ENCODE results near the gene NFKBIE. TPM values are rescaled to one million over a fixed set of nuclear protein-coding genes. Genes with fewer than 3 reads are reported as not detected.

Gene NFKBIE
- total and polyA plus RNA-seq, 2 of the 13 experiments (the other 11 are each of a cell fraction or from before 2014, with no cell fraction given): 6.7 to 14.5 TPM

DNA sequence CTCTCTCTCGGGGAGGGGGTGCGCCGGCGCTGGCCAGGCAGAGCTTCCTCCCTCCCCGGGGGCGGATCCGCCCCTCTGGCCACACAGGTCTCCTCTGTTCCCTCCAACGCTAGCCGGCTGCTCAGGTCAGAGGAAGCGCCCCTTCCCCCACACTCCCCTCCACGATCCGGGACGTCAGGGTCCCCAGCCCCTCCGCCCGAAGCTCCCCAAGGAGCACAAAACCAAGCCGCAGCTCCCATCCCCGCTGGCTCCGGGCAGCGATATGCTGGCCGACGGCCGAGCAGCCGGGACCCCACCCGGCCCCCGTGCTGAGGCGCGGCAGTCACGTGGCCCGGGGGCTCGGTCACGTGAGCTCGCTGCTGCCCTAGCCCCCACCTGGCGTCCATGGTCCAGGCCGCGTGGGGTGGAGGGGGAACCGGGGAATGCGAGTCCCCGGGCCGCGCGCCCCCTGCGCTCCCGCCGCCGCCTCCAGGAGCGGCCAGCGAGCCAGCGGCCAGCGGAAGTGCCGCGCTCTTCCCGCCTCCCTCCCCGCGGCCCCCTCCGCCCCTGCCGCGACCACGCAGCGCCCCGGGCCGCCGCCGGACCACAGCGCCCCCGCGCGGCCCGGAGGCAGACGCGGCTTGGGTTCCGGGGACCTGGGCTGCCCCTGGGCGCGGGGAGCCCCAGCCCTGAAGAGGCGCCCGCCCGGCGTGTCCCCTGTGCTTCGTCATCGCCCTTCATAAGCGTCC is 8.2 kb downstream of the NFKBIE start, which contains the start of gene SLC35B2 (continued):
- 0 out of 2 replicates have a peak, but pooled peaks have one; percentile 32 for TF ChIP-seq ZNF335 (CRISPR knock-in tag; IDR thresholded peaks at IDR 0.05)
- TF ChIP-seq, protein P1, sequence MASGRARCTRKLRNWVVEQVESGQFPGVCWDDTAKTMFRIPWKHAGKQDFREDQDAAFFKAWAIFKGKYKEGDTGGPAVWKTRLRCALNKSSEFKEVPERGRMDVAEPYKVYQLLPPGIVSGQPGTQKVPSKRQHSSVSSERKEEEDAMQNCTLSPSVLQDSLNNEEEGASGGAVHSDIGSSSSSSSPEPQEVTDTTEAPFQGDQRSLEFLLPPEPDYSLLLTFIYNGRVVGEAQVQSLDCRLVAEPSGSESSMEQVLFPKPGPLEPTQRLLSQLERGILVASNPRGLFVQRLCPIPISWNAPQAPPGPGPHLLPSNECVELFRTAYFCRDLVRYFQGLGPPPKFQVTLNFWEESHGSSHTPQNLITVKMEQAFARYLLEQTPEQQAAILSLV (CRISPR knock-in tag; IDR thresholded peaks at IDR 0.05; ENCODE audit: borderline replicate concordance): peak; percentile 92; the same call in 1 of the 2 replicates
- no peak for TF ChIP-seq RAD21 (CRISPR knock-in tag; IDR thresholded peaks at IDR 0.05)
- TF ChIP-seq GATAD1 (CRISPR knock-in tag; IDR thresholded peaks at IDR 0.05): peak; percentile 92
- peak; percentile 93 for TF ChIP-seq POLR2G (IDR thresholded peaks at IDR 0.05; ENCODE audit: low read depth, low read length)
- no peak for TF ChIP-seq ZNF253 (CRISPR knock-in tag; IDR thresholded peaks at IDR 0.05; ENCODE audit: borderline replicate concordance)
- TF ChIP-seq PHF8 (CRISPR knock-in tag; IDR thresholded peaks at IDR 0.05): peak; percentile 93
- peak; percentile 84 for TF ChIP-seq TARDBP (CRISPR knock-in tag; IDR thresholded peaks at IDR 0.05)
- no peak for TF ChIP-seq HNF4G (IDR thresholded peaks at IDR 0.05; ENCODE audit: borderline replicate concordance, low read depth, low read length)
- TF ChIP-seq HNF4G (CRISPR knock-in tag; IDR thresholded peaks at IDR 0.05; ENCODE audit: borderline replicate concordance, low read depth): peak; percentile 80; the same call in 1 of the 2 replicates
- TF ChIP-seq ZNF883 (CRISPR knock-in tag; IDR thresholded peaks at IDR 0.05; ENCODE audit: not compliant biosample characterization): peak; percentile 19
- TF ChIP-seq ZNF556 (CRISPR knock-in tag; IDR thresholded peaks at IDR 0.05; ENCODE audit: borderline replicate concordance): 0 out of 2 replicates have a peak, but pooled peaks have one; percentile 26
- TF ChIP-seq, protein P2, sequence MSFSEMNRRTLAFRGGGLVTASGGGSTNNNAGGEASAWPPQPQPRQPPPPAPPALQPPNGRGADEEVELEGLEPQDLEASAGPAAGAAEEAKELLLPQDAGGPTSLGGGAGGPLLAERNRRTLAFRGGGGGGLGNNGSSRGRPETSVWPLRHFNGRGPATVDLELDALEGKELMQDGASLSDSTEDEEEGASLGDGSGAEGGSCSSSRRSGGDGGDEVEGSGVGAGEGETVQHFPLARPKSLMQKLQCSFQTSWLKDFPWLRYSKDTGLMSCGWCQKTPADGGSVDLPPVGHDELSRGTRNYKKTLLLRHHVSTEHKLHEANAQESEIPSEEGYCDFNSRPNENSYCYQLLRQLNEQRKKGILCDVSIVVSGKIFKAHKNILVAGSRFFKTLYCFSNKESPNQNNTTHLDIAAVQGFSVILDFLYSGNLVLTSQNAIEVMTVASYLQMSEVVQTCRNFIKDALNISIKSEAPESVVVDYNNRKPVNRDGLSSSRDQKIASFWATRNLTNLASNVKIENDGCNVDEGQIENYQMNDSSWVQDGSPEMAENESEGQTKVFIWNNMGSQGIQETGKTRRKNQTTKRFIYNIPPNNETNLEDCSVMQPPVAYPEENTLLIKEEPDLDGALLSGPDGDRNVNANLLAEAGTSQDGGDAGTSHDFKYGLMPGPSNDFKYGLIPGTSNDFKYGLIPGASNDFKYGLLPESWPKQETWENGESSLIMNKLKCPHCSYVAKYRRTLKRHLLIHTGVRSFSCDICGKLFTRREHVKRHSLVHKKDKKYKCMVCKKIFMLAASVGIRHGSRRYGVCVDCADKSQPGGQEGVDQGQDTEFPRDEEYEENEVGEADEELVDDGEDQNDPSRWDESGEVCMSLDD (CRISPR knock-in tag; IDR thresholded peaks at IDR 0.05; ENCODE audit: borderline replicate concordance): peak; percentile 94
- TF ChIP-seq, protein P3, sequence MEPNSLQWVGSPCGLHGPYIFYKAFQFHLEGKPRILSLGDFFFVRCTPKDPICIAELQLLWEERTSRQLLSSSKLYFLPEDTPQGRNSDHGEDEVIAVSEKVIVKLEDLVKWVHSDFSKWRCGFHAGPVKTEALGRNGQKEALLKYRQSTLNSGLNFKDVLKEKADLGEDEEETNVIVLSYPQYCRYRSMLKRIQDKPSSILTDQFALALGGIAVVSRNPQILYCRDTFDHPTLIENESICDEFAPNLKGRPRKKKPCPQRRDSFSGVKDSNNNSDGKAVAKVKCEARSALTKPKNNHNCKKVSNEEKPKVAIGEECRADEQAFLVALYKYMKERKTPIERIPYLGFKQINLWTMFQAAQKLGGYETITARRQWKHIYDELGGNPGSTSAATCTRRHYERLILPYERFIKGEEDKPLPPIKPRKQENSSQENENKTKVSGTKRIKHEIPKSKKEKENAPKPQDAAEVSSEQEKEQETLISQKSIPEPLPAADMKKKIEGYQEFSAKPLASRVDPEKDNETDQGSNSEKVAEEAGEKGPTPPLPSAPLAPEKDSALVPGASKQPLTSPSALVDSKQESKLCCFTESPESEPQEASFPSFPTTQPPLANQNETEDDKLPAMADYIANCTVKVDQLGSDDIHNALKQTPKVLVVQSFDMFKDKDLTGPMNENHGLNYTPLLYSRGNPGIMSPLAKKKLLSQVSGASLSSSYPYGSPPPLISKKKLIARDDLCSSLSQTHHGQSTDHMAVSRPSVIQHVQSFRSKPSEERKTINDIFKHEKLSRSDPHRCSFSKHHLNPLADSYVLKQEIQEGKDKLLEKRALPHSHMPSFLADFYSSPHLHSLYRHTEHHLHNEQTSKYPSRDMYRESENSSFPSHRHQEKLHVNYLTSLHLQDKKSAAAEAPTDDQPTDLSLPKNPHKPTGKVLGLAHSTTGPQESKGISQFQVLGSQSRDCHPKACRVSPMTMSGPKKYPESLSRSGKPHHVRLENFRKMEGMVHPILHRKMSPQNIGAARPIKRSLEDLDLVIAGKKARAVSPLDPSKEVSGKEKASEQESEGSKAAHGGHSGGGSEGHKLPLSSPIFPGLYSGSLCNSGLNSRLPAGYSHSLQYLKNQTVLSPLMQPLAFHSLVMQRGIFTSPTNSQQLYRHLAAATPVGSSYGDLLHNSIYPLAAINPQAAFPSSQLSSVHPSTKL (CRISPR knock-in tag; IDR thresholded peaks at IDR 0.05): peak; percentile 47; the same call in 1 of the 2 replicates
- no peak for TF ChIP-seq ZNF737 (CRISPR knock-in tag; IDR thresholded peaks at IDR 0.05; ENCODE audit: borderline replicate concordance)
- TF ChIP-seq ZC3H4 (CRISPR knock-in tag; IDR thresholded peaks at IDR 0.05; ENCODE audit: borderline replicate concordance): peak; percentile 38; the same call in 1 of the 2 replicates
- no peak; the same call in 1 of the 2 replicates for TF ChIP-seq BRD4 (CRISPR knock-in tag; IDR thresholded peaks at IDR 0.05)
- TF ChIP-seq, protein P4, sequence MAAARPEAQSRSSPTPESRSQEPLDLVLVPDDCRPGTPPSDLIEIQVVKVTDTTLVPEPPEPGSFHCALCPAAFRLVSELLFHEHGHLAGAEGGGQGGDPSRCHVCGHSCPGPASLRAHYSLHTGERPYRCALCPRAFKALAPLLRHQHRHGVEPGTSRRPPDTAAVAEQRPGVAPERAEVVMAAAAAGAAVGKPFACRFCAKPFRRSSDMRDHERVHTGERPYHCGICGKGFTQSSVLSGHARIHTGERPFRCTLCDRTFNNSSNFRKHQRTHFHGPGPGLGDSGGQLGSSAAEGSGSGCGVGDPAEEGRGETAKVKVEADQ (CRISPR knock-in tag; IDR thresholded peaks at IDR 0.05; ENCODE audit: borderline replicate concordance): peak; percentile 95; the same call in 1 of the 2 replicates
- TF ChIP-seq, protein P5, sequence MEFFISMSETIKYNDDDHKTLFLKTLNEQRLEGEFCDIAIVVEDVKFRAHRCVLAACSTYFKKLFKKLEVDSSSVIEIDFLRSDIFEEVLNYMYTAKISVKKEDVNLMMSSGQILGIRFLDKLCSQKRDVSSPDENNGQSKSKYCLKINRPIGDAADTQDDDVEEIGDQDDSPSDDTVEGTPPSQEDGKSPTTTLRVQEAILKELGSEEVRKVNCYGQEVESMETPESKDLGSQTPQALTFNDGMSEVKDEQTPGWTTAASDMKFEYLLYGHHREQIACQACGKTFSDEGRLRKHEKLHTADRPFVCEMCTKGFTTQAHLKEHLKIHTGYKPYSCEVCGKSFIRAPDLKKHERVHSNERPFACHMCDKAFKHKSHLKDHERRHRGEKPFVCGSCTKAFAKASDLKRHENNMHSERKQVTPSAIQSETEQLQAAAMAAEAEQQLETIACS (CRISPR knock-in tag; IDR thresholded peaks at IDR 0.05): no peak; the same call in 1 of the 2 replicates

Data from HepG2 (cell line).